ENCODE results near the gene GNPTG.

GNPTG gene

DNA sequence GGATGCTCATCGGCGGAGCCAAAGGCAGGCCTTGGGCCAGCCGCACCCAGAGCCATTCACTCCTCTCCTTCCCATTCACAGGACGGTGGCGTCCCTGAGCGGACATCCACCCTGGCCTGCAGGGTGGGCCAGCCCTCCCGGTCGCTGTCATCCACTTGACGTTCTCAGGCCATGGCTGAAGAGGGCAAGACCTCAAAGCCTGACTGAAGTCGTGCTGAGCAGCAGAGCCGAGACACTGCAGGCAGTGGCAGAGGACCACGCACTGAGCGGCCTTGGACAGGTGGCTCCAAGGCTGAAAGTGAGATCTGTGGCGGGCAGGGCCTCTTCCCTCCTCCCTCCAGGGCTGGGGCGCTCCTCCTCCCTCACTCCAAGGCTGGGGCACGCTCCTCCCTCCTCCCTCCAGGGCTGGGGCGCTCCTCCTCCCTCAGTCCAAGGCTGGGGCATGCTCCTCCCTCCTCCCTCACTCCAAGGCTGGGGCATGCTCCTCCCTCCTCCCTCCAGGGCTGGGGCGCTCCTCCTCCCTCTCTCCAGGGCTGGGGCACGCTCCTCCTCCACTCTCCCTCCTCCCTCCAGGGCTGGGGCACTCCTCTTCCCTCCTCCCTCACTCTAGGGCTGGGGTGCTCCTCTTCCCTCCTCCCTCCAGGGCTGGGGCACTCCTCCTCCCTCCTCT lies 24.1 kb downstream of the GNPTG start:
- no peak for DNase-seq

DNA sequence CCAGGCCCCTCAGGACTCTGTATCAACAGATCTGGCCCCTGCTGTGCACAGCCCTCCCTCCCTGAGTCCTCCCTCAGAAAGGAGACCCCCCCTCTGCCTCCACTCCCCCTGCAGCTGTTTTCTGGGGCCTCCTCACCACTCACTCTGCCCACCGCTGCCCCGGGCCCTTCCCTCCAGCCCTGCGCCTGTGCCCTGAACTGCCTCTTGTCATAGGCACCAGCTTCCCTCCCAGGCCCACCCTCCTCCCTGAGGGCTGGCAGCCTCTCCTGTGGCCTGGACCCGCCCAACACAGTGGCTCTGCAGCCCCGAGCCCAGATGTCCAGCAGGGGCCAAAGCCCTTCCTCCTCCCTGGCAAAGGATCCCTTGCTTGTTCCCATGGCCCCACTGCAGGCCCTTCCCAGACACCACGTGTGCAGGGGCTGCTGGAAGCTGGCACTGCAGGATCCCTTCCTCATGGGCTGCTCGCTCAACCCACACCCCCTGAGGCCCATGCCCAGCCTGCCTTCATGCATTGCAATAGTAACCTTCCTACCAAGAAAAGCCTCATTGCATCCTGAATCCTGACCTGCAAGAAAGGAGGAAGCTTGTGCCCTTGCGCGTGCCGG lies 25.8 kb downstream of the GNPTG start:
- DNase-seq = no peak

DNA sequence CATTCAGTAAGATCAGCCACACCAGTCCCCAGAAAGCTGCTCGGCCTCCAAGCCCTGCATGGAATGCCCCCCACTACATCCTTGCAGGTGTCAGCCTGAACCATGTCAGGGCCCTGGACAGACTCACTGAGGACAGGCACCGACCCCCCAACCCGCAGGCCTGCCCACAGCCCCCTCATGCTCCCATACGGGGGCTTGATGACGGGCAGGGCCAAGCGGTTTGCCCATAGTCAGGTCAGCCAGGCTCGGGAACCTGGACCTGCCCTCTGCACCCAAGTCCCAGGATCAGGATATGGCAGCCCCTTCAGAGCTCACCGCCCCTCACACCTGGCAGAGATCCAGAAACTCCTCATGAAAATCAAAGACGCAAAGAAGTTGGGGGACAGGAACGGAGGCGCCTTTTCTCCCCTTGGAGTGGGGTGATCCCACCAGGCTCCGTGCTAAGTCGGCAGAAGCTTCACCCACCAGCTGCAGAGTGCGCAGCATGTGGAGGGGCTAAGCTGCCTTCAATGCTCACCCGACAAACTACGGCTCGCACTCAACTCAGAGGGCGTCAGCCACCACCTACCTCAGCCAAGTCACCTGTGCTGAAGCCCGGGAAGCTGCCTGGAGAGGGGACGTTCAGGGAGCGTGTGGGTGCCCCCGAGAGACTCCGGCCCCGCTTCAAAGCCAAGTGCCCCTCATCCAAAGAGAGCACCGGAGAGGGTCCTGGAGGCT lies 26.5 kb downstream of the GNPTG start:
- DNase-seq = no peak

DNA sequence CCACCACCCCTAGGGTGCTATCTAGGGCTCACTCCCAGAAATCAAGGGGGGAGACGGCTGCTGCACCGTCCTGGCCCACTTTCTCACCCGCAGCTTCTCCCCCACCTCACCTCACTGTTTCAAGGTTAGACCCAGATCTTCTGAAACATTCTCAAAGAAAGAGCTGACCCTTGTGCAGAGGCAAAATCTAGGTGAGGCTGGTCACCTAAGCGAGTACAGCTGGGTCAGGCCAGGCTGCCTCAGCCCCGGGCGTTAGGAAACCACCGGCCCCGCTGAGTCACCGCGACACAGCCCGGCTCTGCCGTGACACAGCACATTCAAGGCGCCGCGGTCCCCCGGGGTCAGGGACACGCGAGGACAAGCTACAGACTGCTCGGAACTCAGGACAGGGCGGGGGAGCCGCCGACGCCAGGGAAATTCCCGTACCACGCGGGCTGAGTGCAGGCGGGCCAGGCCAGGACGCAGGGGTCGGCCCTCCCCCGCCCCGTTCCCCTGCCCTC lies 27.1 kb downstream of the GNPTG start:
- DNase-seq = no peak

DNA sequence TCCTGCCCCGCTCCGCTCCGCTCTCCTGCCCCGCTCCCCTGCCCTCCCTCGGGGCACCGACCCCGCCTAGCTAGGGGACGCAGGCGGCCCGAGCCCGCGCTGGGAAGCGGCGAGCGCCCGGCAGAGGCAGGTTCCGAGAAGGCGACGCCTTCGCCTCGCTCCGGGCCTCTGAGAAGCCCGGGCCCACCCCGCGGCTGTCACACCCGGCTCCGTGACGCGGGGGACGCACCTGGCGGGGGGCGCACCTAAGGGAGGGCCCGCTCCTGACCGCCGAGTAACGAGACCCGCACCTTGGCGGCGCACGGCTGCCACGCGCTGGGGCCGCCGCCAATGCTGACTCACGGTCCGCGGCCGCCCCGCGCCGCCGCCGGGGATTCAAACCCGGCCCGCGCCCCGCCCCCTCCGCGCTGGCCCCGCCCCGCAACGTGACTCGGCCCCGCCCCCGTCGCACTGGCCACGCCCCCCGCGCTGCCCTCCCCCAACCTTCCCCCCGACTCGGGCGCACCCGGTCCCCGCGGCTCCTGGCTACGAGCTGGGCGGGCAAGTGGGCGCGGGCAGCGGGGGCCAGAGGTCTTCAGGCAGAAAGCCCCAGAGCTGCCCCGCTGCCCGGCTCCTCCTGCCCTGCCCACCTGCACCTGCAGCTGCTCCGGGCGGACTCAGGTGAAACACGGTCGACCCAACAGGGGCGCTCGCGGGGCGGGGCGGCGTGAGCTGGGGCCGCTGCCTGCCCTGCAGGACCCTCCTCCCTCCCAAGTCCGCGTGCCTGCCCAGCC lies 27.8 kb downstream of the GNPTG start:
- peak; percentile 19 for DNase-seq

DNA sequence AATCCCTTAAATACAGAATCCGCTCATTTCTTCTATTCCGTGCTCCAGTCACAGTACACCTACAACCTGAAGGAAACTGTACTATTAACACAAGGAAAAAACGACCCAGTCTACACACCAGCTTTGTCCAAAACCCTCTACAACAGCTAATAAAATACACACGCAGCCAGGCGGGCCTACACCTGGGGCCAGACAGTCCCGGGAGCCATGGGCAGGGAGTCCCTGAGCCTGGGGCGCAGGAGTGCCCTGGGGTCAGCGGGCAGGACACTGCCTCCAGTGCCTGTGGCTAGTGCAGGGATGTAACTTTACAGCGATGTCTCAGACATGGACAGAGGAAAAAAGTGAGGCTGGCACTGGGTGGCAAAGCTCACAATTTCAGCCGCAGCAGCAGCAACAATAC lies 28.5 kb downstream of the GNPTG start:
- no peak for DNase-seq

DNA sequence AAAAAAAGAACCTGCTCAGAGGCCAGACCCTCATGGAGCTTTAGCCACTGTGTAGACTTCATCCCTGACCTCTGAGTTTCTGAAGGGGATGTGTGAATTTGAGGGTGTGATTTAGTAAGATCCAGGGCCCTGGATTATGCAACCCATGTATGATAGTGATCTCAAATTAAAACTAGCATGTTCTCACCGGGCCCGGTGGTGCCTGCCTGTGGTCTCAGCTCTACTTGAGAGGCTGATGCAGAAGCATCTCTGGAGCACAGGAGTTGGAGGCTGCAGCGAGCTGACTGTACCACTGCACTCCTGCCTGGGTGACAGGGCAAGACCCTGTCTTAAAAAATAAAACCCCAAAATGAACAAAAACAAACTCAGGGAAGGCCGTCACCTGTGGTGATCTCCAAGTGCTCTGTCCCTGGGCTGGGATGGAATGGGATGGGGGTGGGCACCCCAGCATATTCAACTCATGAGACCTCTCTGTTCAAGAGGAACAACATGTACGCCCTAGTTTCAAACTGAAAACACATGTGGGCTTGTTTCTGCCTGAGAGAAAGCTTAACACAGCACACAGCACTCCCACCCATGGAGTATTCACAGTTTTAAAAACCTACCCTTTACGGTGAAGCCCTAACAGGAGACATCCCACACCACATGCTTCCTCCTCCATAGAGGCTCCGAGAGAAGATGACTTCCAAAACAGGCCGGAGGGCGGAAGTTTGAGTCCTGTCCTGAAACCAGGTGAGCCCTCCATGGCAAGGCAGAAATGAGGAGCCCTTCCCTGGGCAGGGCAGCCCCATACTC lies 30.1 kb downstream of the GNPTG start:
- DNase-seq = no peak

DNA sequence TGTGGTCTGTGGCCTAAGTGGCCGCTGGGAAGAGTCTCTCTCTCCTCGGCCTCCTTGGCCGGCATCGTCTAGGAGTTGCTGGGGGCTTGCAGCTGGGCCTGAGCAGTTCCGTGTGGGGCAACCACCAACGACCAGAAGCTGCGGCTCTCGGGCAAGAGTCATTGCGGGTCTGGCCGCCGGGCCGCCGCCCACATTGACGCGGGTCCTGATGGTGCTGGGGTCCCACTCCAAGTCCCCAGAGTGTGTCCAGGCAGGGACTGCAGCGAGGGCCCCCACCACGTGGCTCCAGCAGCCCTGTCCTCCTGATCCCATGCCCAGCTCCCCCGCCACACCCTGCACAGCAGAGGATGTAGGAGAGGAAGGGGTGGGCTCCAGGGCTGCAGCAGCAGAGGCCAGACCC lies 31.8 kb downstream of the GNPTG start:
- no peak for DNase-seq

DNA sequence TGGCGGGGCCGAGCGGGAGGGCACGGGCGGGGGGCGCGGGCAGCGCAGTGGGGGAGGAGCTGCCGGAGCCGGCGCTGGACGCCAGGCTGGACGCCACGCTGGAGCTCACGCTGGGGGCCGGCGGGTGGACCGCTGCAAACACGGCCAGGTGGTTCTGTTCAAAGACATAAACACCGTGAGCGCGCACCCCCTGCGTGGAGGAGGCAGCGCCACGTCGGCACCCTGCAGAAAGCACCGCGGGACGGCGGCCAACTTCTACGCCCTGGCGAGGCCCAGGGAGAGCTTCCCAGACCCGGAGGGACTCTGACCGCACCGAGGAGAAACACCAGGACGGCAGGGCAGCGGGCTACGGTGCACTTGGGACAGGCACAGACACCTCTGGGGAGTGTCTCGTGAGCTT lies 33.5 kb downstream of the GNPTG start:
- no peak for DNase-seq

DNA sequence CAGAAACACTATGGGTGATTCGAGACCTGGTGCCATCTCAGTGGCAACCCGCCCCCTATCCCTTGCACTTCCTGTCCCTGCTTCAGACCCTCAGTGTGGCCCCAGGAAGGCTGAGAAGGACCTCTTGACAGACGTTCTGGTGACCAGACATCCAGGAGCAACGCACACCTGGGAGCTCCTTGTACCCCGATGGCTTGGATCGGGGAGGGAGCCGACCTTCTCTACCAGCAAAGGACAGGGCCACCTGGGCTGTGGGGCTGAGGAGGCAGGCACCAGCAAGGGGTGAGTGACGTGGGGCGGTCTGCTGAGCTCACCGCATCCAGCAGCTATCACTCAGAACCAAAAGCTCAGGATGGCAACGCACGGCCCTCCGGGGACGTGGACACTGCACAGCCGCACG lies 35.6 kb downstream of the GNPTG start:
- DNase-seq = no peak

DNA sequence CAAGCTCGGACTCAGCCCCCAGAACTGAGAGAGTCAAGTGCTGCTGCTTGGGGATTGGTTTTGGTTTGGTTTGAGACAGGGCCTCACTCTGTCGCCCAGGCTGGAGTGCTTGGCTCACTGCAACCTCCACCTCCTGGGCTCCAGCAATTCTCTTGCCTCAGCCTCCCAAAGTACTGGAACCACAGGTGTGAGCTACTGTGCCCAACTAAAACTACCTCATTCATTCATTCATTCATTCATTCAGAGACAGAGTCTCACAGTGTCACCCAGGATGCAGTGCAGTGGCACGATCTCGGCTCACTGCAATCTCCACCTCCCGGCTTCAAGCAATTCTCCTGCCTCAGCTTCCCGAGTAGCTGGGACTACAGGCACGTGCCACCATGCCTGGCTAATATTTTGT lies 38.0 kb downstream of the GNPTG start:
- no peak for DNase-seq

DNA sequence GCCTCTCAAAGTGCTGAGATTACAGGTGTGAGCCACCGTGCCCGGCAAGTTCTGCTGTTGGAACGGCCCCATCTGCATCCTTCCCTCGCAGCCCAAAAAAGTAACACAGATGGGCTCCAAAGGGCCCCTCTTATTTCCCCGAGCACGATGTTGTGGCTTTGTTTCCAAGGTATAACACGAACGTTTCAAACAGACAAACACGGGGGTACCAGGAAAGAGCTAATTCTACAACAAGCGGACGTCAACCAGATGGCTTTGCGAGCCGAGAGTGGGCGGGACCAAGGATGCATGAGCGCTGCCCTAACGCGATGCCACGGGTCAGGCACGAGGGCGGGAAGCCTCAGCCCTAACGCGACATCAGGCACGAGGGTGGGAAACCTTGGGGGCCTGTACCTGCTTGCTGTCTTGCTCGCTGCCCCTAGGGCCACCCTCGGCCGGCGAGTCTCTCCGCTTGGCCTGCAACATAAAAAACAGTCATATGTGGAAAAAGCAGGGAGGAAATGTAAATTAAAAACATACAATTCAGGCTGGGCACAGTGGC lies 38.6 kb downstream of the GNPTG start:
- no peak for DNase-seq

DNA sequence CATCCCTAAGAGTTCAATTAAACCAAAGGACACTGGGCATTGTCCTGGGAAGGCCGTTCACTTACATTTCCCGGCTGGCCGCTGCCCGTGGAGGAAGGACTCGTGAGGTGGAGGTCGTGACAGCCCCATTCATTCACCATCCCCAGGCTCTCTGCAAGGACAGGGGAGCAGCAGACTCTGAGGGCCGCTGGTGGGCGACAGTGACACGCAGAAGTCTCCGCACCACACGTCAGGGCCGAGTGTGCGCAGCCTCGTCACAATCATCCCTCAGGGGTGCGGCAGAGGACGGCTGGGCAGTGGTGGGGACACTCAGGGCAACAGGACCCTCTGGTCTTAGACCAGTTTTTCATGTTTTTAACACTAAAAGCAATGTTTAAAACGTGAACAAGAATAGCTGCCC lies 41.1 kb downstream of the GNPTG start:
- no peak for DNase-seq

DNA sequence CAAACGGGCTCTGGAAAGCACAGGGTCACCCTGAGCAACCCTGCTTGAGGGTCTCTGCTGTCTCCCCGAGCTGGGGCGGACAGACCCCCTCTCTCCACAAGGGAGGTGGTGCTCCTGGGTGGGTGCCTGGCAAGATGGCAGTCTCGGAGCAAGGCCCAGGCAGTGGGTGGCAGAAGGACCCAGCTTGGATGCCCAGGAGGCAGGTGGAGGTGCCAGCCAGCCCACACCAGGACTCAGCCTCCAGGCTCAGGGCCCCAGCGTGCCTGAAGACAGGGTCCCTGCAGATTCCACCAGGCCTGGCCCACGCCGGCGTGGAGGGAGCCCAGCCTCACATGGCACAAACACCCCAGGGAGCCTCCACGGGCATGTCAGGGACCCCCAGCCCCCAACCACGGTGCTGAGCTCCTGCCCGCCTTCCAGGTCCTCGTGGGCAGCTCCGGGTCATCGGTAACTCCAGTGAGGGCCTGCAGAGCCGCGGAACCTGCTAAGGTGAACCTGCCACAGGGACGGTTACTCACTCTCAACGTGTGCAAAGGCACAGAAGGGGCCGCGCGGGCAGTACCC lies 42.0 kb downstream of the GNPTG start:
- no peak for DNase-seq

DNA sequence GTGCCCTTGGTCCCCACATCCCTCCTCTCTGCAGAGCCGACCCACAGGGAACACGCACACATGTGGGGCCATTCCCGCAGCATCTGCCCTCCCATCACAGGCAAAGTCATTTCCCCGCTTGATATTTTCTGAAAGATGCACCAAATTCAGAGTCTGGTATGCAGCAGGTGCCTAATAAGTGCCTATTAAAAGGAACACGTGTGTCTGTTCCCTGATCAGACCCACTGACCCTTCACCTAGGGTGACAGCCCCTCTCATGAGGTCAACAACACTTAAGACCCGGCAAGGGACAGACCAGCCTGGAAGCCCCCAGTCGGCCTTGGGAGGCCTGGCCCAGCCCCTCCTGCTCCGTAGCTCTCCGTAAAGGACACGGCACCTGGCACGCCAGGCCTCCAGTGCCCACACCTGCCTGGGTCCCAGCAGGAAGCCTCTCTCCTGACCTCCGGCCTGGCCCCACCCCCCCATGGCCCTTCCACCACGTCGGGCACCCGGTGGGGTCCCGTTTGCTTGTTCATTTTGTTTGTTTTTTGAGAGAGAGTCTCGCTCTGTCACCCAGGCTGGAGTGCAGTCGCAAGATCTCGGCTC lies 42.7 kb downstream of the GNPTG start:
- no peak for DNase-seq

DNA sequence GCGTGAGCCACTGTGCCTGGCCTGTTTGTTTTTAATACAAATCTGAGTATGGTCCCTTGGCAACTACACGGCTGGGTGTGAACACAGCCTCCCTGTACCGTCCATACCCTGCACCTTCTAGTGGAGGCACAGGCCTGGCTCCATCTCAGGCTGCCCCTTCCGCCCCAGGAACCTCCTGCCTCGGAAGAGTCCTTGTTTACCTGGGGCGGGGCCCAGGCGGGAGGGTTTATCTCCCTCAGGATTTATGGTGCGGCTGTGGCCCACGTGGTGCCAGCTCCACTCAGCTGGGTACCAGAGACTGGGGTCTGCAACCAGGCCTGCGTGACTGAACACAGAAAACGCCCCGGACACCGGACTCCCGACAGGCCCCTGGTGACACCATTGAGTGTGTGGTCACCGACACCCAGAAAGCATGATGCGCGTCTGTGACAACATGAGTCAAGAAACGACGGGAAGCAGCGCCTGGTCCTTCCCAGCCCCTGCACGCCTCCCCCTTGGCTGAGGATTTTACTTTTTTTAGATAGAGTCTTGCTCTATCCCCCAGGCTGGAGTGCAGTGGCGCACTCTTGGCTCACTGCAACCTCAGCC lies 43.8 kb downstream of the GNPTG start:
- no peak for DNase-seq

DNA sequence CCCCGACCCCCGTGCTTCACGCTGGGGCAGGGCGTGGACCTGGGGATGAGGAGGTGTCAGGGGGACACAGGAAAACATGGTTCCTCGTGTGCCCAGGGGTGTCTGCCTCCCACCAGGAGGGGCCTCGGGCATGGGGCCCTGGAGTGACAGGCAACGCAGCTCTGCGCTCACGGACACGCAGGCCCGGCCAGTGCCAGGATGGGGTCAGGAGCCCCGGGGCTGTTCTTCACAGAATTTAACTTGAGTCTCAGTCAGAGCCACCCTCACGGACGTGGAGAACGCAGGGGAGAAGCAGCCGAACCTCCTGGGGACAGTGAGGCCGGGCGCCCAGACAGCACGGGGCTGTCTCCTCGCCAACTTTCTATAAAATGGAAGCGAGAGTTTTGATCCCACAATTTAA lies 46.0 kb downstream of the GNPTG start:
- DNase-seq = no peak

DNA sequence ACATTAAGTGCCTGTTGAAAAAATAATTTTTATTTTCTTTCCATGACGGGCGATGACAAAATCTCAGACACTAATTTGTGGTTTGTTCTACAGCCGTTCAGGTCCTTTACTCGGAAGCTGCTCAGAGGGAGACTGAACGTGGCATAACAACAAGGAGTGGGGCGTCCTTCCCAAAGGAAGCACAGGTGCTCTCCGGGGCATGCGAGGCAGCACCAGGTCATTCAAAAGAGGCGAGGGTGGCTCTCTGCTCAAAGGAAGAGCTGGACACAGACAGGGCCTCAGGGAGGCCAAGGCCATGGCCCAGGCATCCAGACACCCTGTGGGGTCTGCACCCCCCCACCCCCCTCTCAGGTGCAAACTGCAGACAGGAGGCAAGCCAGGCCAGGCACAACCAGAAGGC lies 46.6 kb downstream of the GNPTG start:
- no peak for DNase-seq

DNA sequence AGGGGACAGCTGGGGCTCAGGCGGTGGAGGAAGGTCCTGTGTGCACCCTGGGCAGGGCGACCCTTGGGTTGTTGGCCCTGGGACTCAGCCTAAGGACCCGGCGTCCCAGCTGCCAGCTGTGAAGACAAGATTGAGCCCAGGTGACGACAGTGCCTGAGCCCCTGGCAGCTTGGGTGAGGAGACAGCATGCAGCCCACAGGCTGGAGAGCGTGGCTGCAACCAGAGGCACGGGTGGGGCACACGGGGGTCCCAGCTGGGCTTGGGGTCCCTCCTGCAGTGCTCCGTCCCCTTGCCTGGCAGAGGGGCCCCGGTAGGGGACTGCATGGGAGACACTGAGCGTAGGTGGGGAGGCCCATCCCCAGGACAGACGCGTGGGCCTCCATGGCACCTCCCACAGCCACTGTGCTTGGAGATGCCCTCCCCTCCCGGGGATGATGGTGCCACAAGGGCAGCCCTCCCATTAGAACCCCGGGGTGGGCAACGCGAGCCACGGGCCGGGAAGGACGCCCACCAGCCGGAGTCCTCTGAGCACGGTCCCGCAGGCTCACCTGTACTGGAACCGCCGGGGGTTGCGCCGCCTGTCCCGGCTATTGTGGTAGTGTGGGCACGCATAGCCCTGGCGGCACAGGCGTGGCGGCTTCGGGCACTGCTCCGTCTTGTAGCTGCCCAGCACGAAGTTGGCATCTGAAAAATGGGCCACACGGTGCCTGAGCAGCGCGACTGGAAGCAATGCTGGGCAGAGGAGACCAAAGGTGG lies 47.3 kb downstream of the GNPTG start:
- DNase-seq = no peak

DNA sequence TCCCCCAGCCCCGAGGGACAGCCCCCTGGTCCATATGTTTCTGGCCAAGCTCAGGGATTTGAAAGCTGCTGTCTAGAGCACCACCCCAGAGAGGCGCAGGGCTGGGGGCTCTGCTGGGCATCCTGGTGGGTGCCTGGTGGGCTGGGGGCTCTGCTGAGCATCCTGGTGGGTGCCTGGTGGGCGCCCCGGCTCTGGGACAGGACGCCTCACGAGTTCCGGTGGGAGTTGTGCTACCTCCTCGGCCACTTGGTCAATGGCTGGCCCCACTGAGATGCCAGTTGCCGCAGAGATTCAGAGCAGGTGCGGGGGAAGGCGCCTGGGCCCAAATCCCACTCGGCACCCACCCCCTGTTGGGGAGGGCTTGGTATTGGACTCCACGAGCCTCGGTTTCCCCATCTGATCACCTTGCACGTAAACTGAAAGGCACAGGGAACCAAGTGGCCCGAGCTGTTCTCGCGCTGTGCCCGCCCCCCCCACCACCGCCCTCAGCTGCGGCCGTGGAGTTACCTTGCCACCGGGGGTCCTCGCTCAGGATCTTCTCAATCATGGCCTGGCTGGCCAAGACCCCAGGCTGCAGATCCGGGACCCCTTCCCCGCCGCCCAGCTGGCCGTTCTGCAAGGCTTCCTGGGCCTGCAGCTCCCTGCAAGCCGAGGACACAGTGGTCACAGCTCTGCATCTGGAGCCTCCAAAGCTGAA lies 49.5 kb downstream of the GNPTG start:
- no peak for DNase-seq

Data from KG1 (cell line).